C4-2B (cell line): Measurements from ENCODE around the gene LSMEM2.

ENCODE experiments used
- CTCF ChIP-seq: fragments of 450-650 bp; conservative IDR thresholded peaks from 2 replicates; pipeline ENCODE4 v1.5.1; 2017; ENCODE audit warnings: mild to moderate bottlenecking
- ZFX ChIP-seq: fragments of 450-650 bp; IDR thresholded peaks from 2 replicates; pipeline ENCODE4 v1.6.1; 2017

GRCh38 chr3:50314816-50315215 is 35.9 kb downstream of the LSMEM2 start:
- TF ChIP-seq CTCF (no peak), ZFX (no peak)
